ENCODE results near the gene CFAP44.

GRCh38 chr3:113485161-113485609, 43.9 kb upstream of the CFAP44 start:
- TF ChIP-seq MAZ (IDR thresholded peaks at IDR 0.05; ENCODE audit: borderline replicate concordance, low read depth, low read length) (no peak), POLR2A (IDR thresholded peaks at IDR 0.05; ENCODE audit: low read depth, low read length) (no peak)
- TF ChIP-seq, protein P1, sequence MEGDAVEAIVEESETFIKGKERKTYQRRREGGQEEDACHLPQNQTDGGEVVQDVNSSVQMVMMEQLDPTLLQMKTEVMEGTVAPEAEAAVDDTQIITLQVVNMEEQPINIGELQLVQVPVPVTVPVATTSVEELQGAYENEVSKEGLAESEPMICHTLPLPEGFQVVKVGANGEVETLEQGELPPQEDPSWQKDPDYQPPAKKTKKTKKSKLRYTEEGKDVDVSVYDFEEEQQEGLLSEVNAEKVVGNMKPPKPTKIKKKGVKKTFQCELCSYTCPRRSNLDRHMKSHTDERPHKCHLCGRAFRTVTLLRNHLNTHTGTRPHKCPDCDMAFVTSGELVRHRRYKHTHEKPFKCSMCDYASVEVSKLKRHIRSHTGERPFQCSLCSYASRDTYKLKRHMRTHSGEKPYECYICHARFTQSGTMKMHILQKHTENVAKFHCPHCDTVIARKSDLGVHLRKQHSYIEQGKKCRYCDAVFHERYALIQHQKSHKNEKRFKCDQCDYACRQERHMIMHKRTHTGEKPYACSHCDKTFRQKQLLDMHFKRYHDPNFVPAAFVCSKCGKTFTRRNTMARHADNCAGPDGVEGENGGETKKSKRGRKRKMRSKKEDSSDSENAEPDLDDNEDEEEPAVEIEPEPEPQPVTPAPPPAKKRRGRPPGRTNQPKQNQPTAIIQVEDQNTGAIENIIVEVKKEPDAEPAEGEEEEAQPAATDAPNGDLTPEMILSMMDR (conservative IDR thresholded peaks at IDR 0.05; ENCODE audit: low read depth, low read length): no peak
- TF ChIP-seq, protein P2, sequence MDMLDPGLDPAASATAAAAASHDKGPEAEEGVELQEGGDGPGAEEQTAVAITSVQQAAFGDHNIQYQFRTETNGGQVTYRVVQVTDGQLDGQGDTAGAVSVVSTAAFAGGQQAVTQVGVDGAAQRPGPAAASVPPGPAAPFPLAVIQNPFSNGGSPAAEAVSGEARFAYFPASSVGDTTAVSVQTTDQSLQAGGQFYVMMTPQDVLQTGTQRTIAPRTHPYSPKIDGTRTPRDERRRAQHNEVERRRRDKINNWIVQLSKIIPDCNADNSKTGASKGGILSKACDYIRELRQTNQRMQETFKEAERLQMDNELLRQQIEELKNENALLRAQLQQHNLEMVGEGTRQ (IDR thresholded peaks at IDR 0.05; ENCODE audit: low read depth, low read length): no peak

Measured in IMR-90 (cell line).